GM13976 (cell line): ENCODE data around the gene EVC2.

ENCODE experiments used
- DNase-seq: peaks from one replicate; pipeline ENCODE4 v3.0.0; 2012; ENCODE audit warnings: low spot score
- in situ Hi-C: fragments of 300-500 bp; cut with MboI; formaldehyde crosslinking; loops from one replicate; pipeline ENCODE4 v1.12.0; 2022; ENCODE audit warnings: low sequenced_read_pairs, mixed read lengths, inconsistent platforms; ENCODE audit not compliant: unreplicated experiment
- TF ChIP-seq, protein P1 (sequence below): IDR thresholded peaks from 2 replicates; pipeline ENCODE4 v1.5.1; 2012; ENCODE audit warnings: borderline replicate concordance, mild to moderate bottlenecking; ENCODE audit not compliant: insufficient read depth; ENCODE audit errors: extremely low read depth, missing control alignments, control extremely low read depth

EVC2 gene

DNA sequence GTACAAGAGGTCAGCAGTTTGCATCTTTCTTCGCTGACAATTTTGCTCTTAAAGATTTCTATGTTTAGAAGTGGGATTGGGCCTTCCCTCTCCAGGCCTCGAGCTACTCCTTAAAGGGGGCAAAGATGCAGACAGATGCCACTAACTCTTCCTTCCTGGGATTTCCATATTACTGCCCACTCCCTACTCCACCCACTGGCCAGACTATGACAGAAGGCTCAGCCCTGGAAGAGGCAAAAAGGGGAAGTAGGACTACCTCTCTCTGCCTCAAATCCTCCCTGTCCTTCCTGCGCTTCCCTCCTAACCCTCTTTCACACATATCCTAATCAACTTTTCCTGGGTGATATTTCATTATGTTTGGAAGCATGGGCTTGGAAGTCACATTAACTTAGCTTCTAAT is 58.3 kb downstream of the EVC2 start:
- TF ChIP-seq, protein P1, sequence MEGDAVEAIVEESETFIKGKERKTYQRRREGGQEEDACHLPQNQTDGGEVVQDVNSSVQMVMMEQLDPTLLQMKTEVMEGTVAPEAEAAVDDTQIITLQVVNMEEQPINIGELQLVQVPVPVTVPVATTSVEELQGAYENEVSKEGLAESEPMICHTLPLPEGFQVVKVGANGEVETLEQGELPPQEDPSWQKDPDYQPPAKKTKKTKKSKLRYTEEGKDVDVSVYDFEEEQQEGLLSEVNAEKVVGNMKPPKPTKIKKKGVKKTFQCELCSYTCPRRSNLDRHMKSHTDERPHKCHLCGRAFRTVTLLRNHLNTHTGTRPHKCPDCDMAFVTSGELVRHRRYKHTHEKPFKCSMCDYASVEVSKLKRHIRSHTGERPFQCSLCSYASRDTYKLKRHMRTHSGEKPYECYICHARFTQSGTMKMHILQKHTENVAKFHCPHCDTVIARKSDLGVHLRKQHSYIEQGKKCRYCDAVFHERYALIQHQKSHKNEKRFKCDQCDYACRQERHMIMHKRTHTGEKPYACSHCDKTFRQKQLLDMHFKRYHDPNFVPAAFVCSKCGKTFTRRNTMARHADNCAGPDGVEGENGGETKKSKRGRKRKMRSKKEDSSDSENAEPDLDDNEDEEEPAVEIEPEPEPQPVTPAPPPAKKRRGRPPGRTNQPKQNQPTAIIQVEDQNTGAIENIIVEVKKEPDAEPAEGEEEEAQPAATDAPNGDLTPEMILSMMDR, result no peak
- in situ Hi-C loops, result no loop called here
- DNase-seq, result no peak

DNA sequence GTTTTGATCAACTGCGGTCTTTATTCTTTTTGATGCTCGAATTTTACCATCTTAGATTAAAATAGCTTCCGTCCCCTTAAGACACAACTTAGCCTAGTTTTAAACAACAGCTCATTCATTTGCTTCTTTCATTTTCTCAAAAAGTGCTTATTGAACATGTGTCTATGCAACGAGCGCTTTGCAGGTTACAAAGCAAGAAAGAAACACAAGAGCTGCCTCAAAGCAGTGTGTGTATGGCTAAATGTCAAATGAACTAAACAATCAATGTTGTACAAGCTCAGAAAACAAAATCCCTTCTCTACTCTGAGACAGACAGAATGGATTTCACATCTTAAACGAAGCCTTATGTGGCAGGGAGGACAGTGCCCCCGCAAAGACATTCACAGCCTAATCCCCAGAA is 61.0 kb downstream of the EVC2 start:
- no peak for DNase-seq
- in situ Hi-C loops, result no loop called here
- TF ChIP-seq, protein P1, result no peak

DNA sequence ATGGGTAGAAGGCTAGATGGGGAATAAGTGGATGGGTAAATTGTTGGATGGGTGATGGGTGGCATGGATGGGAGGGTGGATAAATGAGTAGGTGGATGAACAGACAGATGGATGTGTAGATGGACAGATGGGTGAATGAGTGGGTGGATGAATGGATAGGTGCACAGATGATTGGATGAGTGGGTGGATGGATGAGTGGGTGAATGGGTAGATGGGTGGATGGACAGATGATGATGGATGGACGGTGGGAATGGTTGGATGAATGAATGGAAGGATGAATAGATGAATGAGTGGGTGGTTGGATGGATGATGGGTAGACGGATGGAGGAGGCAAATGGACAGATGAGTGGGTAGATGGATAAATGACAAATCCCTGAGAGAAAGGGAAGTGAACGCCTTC is 68.3 kb downstream of the EVC2 start:
- DNase-seq, result no peak
- in situ Hi-C loops, result no loop called here
- TF ChIP-seq, protein P1, result no peak

DNA sequence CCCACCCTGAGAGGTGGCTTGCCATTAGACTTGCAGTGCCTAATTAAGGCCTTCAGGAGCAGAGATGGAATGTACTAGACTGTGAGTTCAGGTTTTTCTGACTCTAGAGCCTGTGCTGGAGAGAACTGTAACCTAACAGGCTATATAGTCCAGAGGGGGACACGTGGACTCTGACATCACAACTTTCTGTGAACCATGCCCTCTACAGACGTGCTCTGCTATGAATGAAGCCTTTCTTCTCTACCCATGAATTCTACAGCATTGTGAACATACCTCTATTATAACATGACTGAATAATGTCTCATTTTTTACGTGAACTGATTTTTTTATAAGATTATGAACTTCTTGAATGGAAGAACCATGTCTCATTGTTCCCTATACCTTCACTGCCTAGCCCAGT is 68.8 kb downstream of the EVC2 start:
- DNase-seq, result no peak
- TF ChIP-seq, protein P1, result no peak
- in situ Hi-C loops, result no loop called here

DNA sequence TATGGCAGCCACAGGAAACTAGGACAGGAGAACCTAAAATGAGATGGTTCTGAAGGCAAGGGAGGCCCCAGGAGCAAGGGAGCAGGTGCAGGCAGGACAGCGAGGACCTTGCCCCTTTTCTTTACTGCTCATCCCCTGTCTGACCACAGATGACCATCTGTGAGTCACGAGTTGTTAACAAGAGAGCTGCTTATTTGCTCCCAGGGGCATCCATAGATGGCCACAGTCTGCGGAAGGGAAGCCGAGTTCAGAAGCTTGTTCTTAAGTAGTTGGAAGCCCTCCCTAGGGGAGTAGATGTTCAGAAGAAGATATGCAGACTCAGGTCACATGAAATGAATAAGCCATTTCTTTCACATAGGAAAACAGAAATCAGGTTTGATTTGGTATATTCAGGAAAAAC is 69.4 kb downstream of the EVC2 start:
- no peak for DNase-seq

DNA sequence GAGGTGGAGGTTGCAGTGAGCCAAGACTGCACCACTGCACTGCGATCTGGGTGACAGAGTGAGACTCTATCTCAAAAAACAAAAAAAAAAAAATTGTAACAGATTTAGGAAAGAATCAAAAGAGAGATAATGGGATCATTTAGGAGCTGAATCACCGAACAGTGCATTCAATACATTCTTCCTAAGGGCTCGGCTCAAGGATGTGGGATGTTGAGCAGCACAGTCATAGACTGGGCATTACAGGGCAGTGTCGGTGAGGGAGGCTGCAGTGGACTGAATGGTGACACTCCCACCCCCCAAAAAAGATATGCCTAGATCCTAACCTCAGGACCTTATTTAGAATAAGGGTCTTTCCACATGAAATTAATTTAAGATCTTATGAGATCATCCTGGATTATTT is 70.0 kb downstream of the EVC2 start:
- no peak for DNase-seq
- TF ChIP-seq, protein P1, result no peak
- in situ Hi-C loops, result no loop called here

More for the DNA sequence above, 69.4 kb downstream of the EVC2 start:
- TF ChIP-seq, protein P1, result no peak
- in situ Hi-C loops, result no loop called here
